Suprapubic skin (tissue), 3 donors: ENCODE measurements around the gene KRTAP5-11.
"Not testable (repeated sequence)": the region's sequence is repeated elsewhere in the genome, so short reads cannot be mapped to it uniquely, and the experiment has no call there.

Experiments used
- EP300 ChIP-seq: sonication (generic); formaldehyde crosslinking; IDR thresholded peaks from one replicate; pipeline ENCODE4 v1.6.1; 2017; ENCODE audit warnings: antibody characterized with exemption
- POLR2A ChIP-seq, 2 donors: fragments of 450-650 bp; IDR thresholded peaks; one replicate each; pipeline ENCODE4 v1.6.1; 2017; ENCODE audit warnings: antibody characterized with exemption in 2 of 2, mild to moderate bottlenecking in 2 of 2, moderate library complexity in 2 of 2
- TF ChIP-seq, protein P1 (sequence below), 2 donors: fragments of 200-600 bp in 1 of 2; fragments of 450-650 bp in 1 of 2; sonication (generic) in 1 of 2; IDR thresholded peaks; one replicate each; pipeline ENCODE4 v1.5.1; 2016 to 2019; ENCODE audit warnings: antibody characterized with exemption in 2 of 2, mild to moderate bottlenecking in 1 of 2, moderate library complexity in 1 of 2

DNA sequence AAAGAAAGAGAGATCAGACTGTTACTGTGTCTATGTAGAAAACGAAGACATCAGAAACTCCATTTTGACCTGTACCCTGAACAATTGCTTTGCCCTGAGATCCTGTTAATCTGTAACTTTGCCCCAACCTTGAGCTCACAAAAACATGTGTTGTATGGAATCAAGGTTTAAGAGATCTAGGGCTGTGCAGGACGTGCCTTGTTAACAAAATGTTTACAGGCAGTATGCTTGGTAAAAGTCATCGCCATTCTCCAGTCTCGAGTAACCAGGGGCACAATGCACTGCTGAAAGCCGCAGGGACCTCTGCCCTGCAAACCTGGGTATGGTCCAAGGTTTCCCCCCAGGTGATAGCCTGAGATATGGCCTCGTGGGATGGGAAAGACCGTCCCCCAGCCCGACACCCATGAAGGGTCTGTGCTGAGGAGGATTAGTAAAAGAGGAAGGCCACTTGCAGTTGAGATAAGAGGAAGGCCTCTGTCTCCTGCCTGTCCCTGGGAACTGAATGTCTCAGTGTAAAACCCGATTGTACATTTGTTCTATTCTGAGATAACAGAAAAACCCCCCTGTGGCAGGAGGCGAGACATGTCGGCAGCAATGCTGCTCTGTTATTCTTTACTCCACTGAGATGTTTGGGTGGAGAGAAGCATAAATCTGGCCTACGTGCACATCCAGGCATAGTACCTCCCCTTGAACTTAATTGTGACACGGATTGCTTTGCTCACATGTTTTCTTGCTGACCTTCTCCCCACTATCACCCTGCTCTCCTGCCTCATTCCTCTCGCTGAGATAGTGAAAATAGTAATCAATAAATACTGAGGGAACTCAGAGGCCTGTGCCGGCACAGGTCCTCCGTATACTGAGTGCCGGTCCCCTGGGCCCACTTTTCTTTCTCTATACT lies 47.7 kb downstream of the KRTAP5-11 start:
- TF ChIP-seq, protein P1, sequence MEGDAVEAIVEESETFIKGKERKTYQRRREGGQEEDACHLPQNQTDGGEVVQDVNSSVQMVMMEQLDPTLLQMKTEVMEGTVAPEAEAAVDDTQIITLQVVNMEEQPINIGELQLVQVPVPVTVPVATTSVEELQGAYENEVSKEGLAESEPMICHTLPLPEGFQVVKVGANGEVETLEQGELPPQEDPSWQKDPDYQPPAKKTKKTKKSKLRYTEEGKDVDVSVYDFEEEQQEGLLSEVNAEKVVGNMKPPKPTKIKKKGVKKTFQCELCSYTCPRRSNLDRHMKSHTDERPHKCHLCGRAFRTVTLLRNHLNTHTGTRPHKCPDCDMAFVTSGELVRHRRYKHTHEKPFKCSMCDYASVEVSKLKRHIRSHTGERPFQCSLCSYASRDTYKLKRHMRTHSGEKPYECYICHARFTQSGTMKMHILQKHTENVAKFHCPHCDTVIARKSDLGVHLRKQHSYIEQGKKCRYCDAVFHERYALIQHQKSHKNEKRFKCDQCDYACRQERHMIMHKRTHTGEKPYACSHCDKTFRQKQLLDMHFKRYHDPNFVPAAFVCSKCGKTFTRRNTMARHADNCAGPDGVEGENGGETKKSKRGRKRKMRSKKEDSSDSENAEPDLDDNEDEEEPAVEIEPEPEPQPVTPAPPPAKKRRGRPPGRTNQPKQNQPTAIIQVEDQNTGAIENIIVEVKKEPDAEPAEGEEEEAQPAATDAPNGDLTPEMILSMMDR (IDR thresholded peaks at IDR 0.05): not testable (repeated sequence)
- TF ChIP-seq POLR2A (IDR thresholded peaks at IDR 0.05); EP300: not testable (repeated sequence)
